IMR-90 (cell line): ENCODE measurements around the gene SIPA1L3. TPM values are rescaled to one million over a fixed set of nuclear protein-coding genes. Genes with fewer than 3 reads are reported as not detected.
"Not testable (repeated sequence)": the region's sequence is repeated elsewhere in the genome, so short reads cannot be mapped to it uniquely, and the experiment has no call there.

Experiments used
- ATAC-seq: fragments of 200-7000 bp; cut with Tn5 transposase; 2 replicates; pipeline ENCODE4 v1.9.1; 2020; ENCODE audit warnings: low read depth, mild to moderate bottlenecking, moderate library complexity
- BruUV-seq: library from RNA; stranded (reverse); fragments of 400-500 nt; replicated peaks from 2 replicates; lab custom pipeline; 2021; lab: Mats Ljungman, UMichigan
- CTCF ChIA-PET: fragments of 300-600 bp; formaldehyde crosslinking; extraction: SDS; loops from one replicate; lab custom pipeline; 2021; ENCODE audit warnings: antibody characterized with exemption; lab: Yijun Ruan, JAX
- POLR2A ChIA-PET: fragments of 300-600 bp; sonication (Branson Sonifier 250); formaldehyde crosslinking; loops from one replicate; lab custom pipeline; 2022; ENCODE audit warnings: antibody characterized with exemption; ENCODE audit not compliant: unreplicated experiment; lab: Charles Lee
- DNase-seq: peaks from one replicate; pipeline ENCODE4 v3.0.0; 2013
- H2AFZ ChIP-seq: replicated peaks from 2 replicates; pipeline ENCODE3; 2013; ENCODE audit warnings: low read length, mild to moderate bottlenecking; ENCODE audit not compliant: poor library complexity
- H2AK5ac ChIP-seq: 2 replicates; pipeline ENCODE4 v1.6.1; 2013; ENCODE audit warnings: low read depth, low read length, inconsistent platforms
- H2AK9ac ChIP-seq: replicated peaks from 2 replicates; pipeline ENCODE3; 2013; ENCODE audit warnings: mild to moderate bottlenecking, low read depth, low read length, moderate library complexity; ENCODE audit not compliant: poor library complexity
- H2BK120ac ChIP-seq: 2 replicates; pipeline ENCODE4 v1.6.1; 2013; ENCODE audit warnings: low read depth, low read length, inconsistent platforms
- H2BK15ac ChIP-seq: 3 replicates; pipeline ENCODE4 v1.6.1; 2013; ENCODE audit warnings: low read depth, low read length, inconsistent platforms
- H2BK20ac ChIP-seq: 2 replicates; pipeline ENCODE4 v1.6.1; 2013; ENCODE audit warnings: low read depth, mild to moderate bottlenecking, inconsistent platforms, low read length, moderate library complexity
- H2BK5ac ChIP-seq: 2 replicates; pipeline ENCODE4 v1.6.1; 2013; ENCODE audit warnings: mild to moderate bottlenecking, low read depth, low read length, inconsistent platforms; ENCODE audit not compliant: poor library complexity, severe bottlenecking
- H3K14ac ChIP-seq: replicated peaks from 2 replicates; pipeline ENCODE4 v1.6.1; 2013; ENCODE audit warnings: low read depth, low read length, inconsistent platforms
- H3K18ac ChIP-seq: 2 replicates; pipeline ENCODE4 v1.6.1; 2013; ENCODE audit warnings: low read depth, low read length, control low read depth
- H3K23ac ChIP-seq: 2 replicates; pipeline ENCODE4 v1.6.1; 2013; ENCODE audit warnings: low read depth, low read length, inconsistent platforms
- H3K27ac ChIP-seq: 2 replicates; pipeline ENCODE4 v1.5.1; 2013; ENCODE audit warnings: mild to moderate bottlenecking, control low read depth, low read length; ENCODE audit not compliant: insufficient read depth
- H3K27me3 ChIP-seq: 2 replicates; pipeline ENCODE4 v1.6.1; 2013; ENCODE audit warnings: low read length; ENCODE audit not compliant: control insufficient read depth, insufficient read depth
- H3K36me3 ChIP-seq: 2 replicates; pipeline ENCODE4 v1.6.1; 2013; ENCODE audit warnings: low read length, mixed read lengths; ENCODE audit not compliant: control insufficient read depth, insufficient read depth
- H3K4ac ChIP-seq: 2 replicates; pipeline ENCODE4 v1.6.1; 2013; ENCODE audit warnings: low read depth, low read length, inconsistent platforms
- H3K4me1 ChIP-seq: 2 replicates; pipeline ENCODE4 v1.6.1; 2013; ENCODE audit warnings: low read length, mixed read lengths; ENCODE audit not compliant: control insufficient read depth, insufficient read depth
- H3K4me2 ChIP-seq: 2 replicates; pipeline ENCODE4 v1.6.1; 2013; ENCODE audit warnings: low read depth, mild to moderate bottlenecking, control low read depth, low read length, moderate library complexity
- H3K4me3 ChIP-seq: 2 replicates; pipeline ENCODE4 v1.5.1; 2013; ENCODE audit warnings: low read depth, mild to moderate bottlenecking, control low read depth, low read length, moderate library complexity; ENCODE audit not compliant: insufficient read depth
- H3K56ac ChIP-seq: 2 replicates; pipeline ENCODE4 v1.6.1; 2013; ENCODE audit warnings: low read length, inconsistent platforms; ENCODE audit not compliant: insufficient read depth; ENCODE audit errors: extremely low read depth
- H3K79me1 ChIP-seq, 2 experiments: 2 replicates each; pipeline ENCODE4 v1.6.1; 2013; ENCODE audit warnings: low read length in 2 of 2, inconsistent platforms in 1 of 2, low read depth in 1 of 2
- H3K9ac ChIP-seq: 2 replicates; pipeline ENCODE4 v1.6.1; 2013; ENCODE audit warnings: low read depth, low read length, control low read depth
- H3K9me1 ChIP-seq: 2 replicates; pipeline ENCODE4 v1.6.1; 2013; ENCODE audit warnings: low read length, inconsistent platforms; ENCODE audit not compliant: insufficient read depth
- H3K9me3 ChIP-seq: 2 replicates; pipeline ENCODE4 v1.6.1; 2013; ENCODE audit warnings: low read length; ENCODE audit not compliant: control insufficient read depth, insufficient read depth
- H4K20me1 ChIP-seq: 2 replicates; pipeline ENCODE4 v1.6.1; 2013; ENCODE audit warnings: low read length, inconsistent platforms; ENCODE audit not compliant: insufficient read depth
- H4K5ac ChIP-seq: 2 replicates; pipeline ENCODE4 v1.6.1; 2013; ENCODE audit warnings: mild to moderate bottlenecking, low read depth, low read length, control low read depth
- H4K8ac ChIP-seq, 2 experiments: 2 replicates each; pipeline ENCODE4 v1.6.1; 2013; ENCODE audit warnings: low read depth in 2 of 2, low read length in 2 of 2, control low read depth in 1 of 2, inconsistent platforms in 1 of 2
- H4K91ac ChIP-seq: 2 replicates; pipeline ENCODE4 v1.6.1; 2013; ENCODE audit warnings: low read depth, low read length, inconsistent platforms; ENCODE audit not compliant: insufficient read depth
- WGBS, 2 experiments: methylation state at CpG; one replicate each; pipeline versions ENCODE4 v1.1.5 to v1.1.7; 2013; ENCODE audit warnings: missing lambda C conversion rate in 2 of 2; ENCODE audit not compliant: insufficient read length in 1 of 2; ENCODE audit errors: extremely low coverage in 2 of 2; 5-methylcytosine and 5-hydroxymethylcytosine counted together
- dilution Hi-C: fragments of 300-500 bp; cut with HindIII; formaldehyde crosslinking; loops from one replicate; pipeline ENCODE4 v1.14.3; 2018; ENCODE audit warnings: low sequenced_read_pairs; ENCODE audit not compliant: unreplicated experiment
- in situ Hi-C: fragments of 300-500 bp; cut with MboI; formaldehyde crosslinking; loops from 3 replicates; pipeline ENCODE4 v1.14.3; 2019; ENCODE audit warnings: low sequenced_read_pairs, inconsistent platforms, mixed read lengths
- intact Hi-C: fragments of 100-400 bp; cut with micrococcal nuclease; formaldehyde crosslinking; loops from 2 replicates; pipeline ENCODE4 v1.10.0; 2022
- polyA plus RNA-seq, 3 experiments: library from polyadenylated mRNA; depleted of rRNA; stranded (reverse); fragments of >200 nt; gene quantifications; 2 replicates each; pipeline ENCODE4 v1.2.3, GENCODE V29; 2012; ENCODE audit warnings: low replicate concordance in 1 of 3
- total RNA-seq: library from RNA; depleted of rRNA; stranded (reverse); fragments of >200 nt; gene quantifications from 2 replicates; pipeline ENCODE4 v1.2.3, GENCODE V29; 2012

The SIPA1L3 gene
- total and polyA plus RNA-seq, 2 of the 4 experiments (the other 2 are of a cell fraction), result 4.1 to 9.4 TPM

GRCh38 chr19:37865930-37866329 is 41.1 kb upstream of the SIPA1L3 start:
- H2BK15ac ChIP-seq, H4K20me1 ChIP-seq, H3K4ac ChIP-seq, BruUV-seq, CTCF ChIA-PET, H3K14ac ChIP-seq, H3K9me3 ChIP-seq, H3K18ac ChIP-seq, H3K4me3 ChIP-seq, dilution Hi-C loops, H3K27me3 ChIP-seq, H3K9me1 ChIP-seq, H3K4me1 ChIP-seq, POLR2A ChIA-PET, H3K79me1 ChIP-seq, H3K36me3 ChIP-seq, ATAC-seq, H2AK9ac ChIP-seq, H3K27ac ChIP-seq, H2BK120ac ChIP-seq, H2BK20ac ChIP-seq, H3K4me2 ChIP-seq, H4K91ac ChIP-seq, H3K23ac ChIP-seq, H3K9ac ChIP-seq, H2BK5ac ChIP-seq, intact Hi-C loops, H2AFZ ChIP-seq, H4K5ac ChIP-seq, DNase-seq, H2AK5ac ChIP-seq, H3K56ac ChIP-seq, H4K8ac ChIP-seq, in situ Hi-C loops: not testable (repeated sequence)
- WGBS, 2 experiments, result 80% methylated on average over 1 of the region's 9 CpGs; no CpG with 5 or more reads in 1 of the 2 experiments
